GM19025 (cell line): Measurements from ENCODE around the gene MAEA.
A peak's percentile ranks its signal among the peaks of the same experiment; 100 is the strongest.
"Not testable (repeated sequence)": the region's sequence is repeated elsewhere in the genome, so short reads cannot be mapped to it uniquely, and the experiment has no call there.

Experiments used
- ATAC-seq: cut with Tn5 transposase; IDR thresholded peaks from one replicate; pipeline ENCODE4 v1.9.1; 2021; ENCODE audit warnings: mild to moderate bottlenecking, low read depth, moderate library complexity; ENCODE audit not compliant: unreplicated experiment

The MAEA gene

GRCh38 chr4:1332686-1333085, 43.0 kb downstream of the MAEA start:
- no peak for ATAC-seq

GRCh38 chr4:1333256-1333655, 43.6 kb downstream of the MAEA start:
- ATAC-seq: no peak

- not testable (repeated sequence) for ATAC-seq
Observed at GRCh38 chr4:1333851-1334578, 44.3 kb downstream of the MAEA start.

- ATAC-seq: no peak
Observed at GRCh38 chr4:1334579-1334895, 44.8 kb downstream of the MAEA start.

- ATAC-seq: not testable (repeated sequence)
Observed at GRCh38 chr4:1335193-1335883, 45.6 kb downstream of the MAEA start.

- ATAC-seq: no peak
Observed at GRCh38 chr4:1336088-1336491, 46.4 kb downstream of the MAEA start.

GRCh38 chr4:1337376-1337831, 47.7 kb downstream of the MAEA start:
- ATAC-seq: no peak

- ATAC-seq: no peak
Observed at GRCh38 chr4:1337951-1338751, 48.5 kb downstream of the MAEA start.

GRCh38 chr4:1338752-1339414, 49.2 kb downstream of the MAEA start:
- no peak for ATAC-seq

GRCh38 chr4:1339489-1339888, 49.8 kb downstream of the MAEA start:
- ATAC-seq: no peak

- no peak for ATAC-seq
Observed at GRCh38 chr4:1340181-1340747, 50.6 kb downstream of the MAEA start.

- ATAC-seq: no peak
Observed at GRCh38 chr4:1340861-1341260, 51.2 kb downstream of the MAEA start.

GRCh38 chr4:1342003-1342402, 52.3 kb downstream of the MAEA start:
- no peak for ATAC-seq

- ATAC-seq: no peak
Observed at GRCh38 chr4:1344696-1345095, 55.0 kb downstream of the MAEA start.

GRCh38 chr4:1345903-1346780, 56.5 kb downstream of the MAEA start:
- no peak for ATAC-seq

GRCh38 chr4:1346781-1347409, 57.2 kb downstream of the MAEA start, which contains the start of gene UVSSA:
Gene UVSSA (plus strand): TSS chr4:1347208. CDS start chr4:1348092, 884 bp downstream.
- peak; percentile 94 for ATAC-seq

- ATAC-seq: peak; percentile 31
Observed at GRCh38 chr4:1347410-1347864, 57.7 kb downstream of the MAEA start.

GRCh38 chr4:1348014-1348513, 58.4 kb downstream of the MAEA start:
- no peak for ATAC-seq

GRCh38 chr4:1348746-1349145, 59.1 kb downstream of the MAEA start:
- no peak for ATAC-seq
